Motor neuron (in vitro differentiated cells): ENCODE measurements around the gene DGKD. TPM values are rescaled to one million over a fixed set of nuclear protein-coding genes. Genes with fewer than 3 reads are reported as not detected.

Source experiments
- ATAC-seq, 8 experiments: fragments of 200-7000 bp; cut with Tn5 transposase; replicated peaks in 6 of 8; 2 replicates each; pipeline ENCODE4 v1.8.0; 2021; ENCODE audit warnings: mild to moderate bottlenecking in 8 of 8, moderate library complexity in 8 of 8
- H3K27ac ChIP-seq, 2 donors: fragments of 250-450 bp; sonication (Bioruptor Pico); 2 replicates each; pipeline ENCODE4 v1.9.0; 2021; ENCODE audit warnings: antibody characterized with exemption in 2 of 2, mild to moderate bottlenecking in 2 of 2, moderate library complexity in 1 of 2
- H3K4me1 ChIP-seq, 2 donors: fragments of 250-450 bp; sonication (Bioruptor Pico); replicated peaks in 1 of 2; 2 replicates each; pipeline ENCODE4 v1.6.1; 2021; ENCODE audit warnings: antibody characterized with exemption in 2 of 2, mild to moderate bottlenecking in 2 of 2, moderate library complexity in 1 of 2
- H3K4me3 ChIP-seq, 5 donors: fragments of 250-450 bp; sonication (Bioruptor Pico); 2 replicates each; pipeline ENCODE4 v1.9.0; 2021; ENCODE audit warnings: antibody characterized with exemption in 5 of 5, mild to moderate bottlenecking in 5 of 5, moderate library complexity in 4 of 5
- WGBS, 10 experiments: fragments of 450-650 bp; shearing (Covaris generic); methylation state at CpG; one replicate each; pipeline ENCODE4 v1.0.0; 2022; 5-methylcytosine and 5-hydroxymethylcytosine counted together
- in situ Hi-C, 9 experiments: fragments of 400-800 bp; cut with MboI; loops; one replicate each; pipeline ENCODE4 v1.15.0; 2021; ENCODE audit warnings: low sequenced_read_pairs in 9 of 9, low pct_unique_long_range_greater_than_20kb in 2 of 9; ENCODE audit not compliant: unreplicated experiment in 9 of 9
- total RNA-seq, 8 experiments: library from RNA; unstranded; fragments of 300-600 nt; gene quantifications; 2 replicates each; pipeline versions ENCODE4 v1.2.3 to v1.2.4, GENCODE V29; 2022

The DGKD gene
- total RNA-seq, 8 experiments from 2014 or later: 11.0 to 40.8 (median 22.3) TPM

DNA sequence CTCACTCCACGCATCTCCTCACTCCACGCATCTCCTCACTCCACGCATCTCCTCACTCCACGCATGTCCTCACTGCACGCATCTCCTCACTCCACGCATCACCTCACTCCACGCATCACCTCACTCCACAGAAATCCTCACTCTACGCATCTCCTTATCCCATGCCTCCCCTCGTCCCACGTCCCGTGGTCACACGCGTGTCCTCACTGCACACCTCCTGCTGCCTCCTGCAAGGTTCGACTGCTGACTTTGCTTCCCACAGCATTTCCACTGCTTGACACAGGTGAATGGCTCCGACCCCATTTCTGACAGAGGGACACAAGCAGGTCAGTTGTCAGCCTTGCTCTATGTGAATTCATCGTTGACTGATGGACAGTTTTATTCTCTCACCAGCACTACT is 109.3 kb downstream of the DGKD start:
- Histone ChIP-seq H3K4me1 (no peaks in the 10 kb centered on the region), H3K27ac (no peak overlapping the region), H3K4me3 (no peak overlapping the region)
- no peak for ATAC-seq
- in situ Hi-C loops: loop anchor here in 1 of 9 experiments (25.0 kb wide), 1 partner anchor 249 kb away; the partner anchor contains the start of genes UGT1A4 and UGT1A5
- WGBS, 10 experiments: 85 to 100% (median 100%) methylated on average over 1 to 4 of the region's 16 CpGs

DNA sequence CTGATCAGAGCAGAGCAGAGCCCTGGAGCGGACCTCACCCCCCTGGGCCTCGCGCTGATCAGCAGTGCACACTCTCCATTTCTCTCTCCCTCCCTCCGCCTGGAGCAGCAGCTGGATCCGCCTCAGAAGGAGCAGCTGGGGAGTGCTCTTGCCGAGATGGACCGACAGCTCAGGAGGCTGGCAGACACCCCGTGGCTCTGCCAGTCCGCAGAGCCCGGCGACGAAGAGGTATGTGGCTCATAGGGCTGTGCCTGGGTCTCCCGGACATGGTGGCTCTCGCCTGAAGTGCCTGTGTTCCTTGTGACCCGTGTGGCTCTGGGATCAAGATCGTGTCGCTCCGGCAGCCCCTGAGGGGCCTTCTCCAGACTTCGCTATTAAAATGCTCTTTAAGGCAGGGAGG is 109.8 kb downstream of the DGKD start:
- no peak overlapping the region for H3K27ac ChIP-seq
- WGBS, 10 experiments: 80 to 100% (median 100%) methylated on average over 1 to 10 of the region's 19 CpGs; no CpG with 5 or more reads in 5 of the 10 experiments
- no peak overlapping the region for H3K4me3 ChIP-seq
- in situ Hi-C loops: loop anchor here in 1 of 9 experiments (25.0 kb wide), 1 partner anchor 248 kb away; the partner anchor contains the start of genes UGT1A4 and UGT1A5
- no peaks in the 10 kb centered on the region for H3K4me1 ChIP-seq
- ATAC-seq: no peak

DNA sequence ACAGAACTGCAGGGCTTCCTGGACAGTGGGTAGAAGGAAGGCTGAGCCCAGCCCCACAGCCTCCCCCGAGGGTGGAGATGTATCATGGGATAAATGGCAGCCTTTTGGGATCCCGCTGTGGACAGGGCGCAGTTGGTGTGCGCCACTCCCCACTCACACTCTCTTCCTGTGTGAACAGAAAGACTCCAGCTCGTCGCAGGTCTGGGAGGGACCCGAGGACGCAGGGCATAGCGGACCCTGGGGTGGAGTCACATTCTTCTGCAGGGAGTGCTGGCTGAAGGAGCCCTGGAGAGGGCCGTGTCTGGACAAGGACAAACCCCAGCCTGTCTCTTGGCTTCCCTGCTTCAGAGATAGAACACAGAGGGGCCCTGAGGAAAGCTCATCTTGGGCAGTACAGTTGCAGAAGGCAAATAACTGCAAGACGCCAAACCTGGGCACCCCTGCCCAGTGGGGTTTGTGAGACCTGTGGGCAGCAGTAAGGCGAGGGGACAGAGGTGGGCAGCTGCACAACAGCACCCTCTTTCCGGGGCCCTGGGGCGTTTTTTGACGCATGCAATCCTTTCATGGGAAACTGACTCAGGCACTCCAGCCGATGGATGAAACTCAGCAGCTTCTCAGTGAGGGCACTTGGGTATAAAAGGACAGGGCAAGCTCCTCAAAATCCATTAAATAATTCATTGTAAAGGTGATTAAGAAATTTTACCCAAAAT is 110.4 kb downstream of the DGKD start:
- no peak for ATAC-seq
- Histone ChIP-seq H3K4me3 (no peak overlapping the region), H3K4me1 (peaks cover 0 to 6% of the 10 kb centered on the region in 2 donors), H3K27ac (no peak overlapping the region)
- in situ Hi-C loops: loop anchor here in 1 of 9 experiments (25.0 kb wide), 1 partner anchor 248 kb away; the partner anchor contains the start of genes UGT1A4 and UGT1A5
- 76 to 100% (median 90%) methylated on average over 1 to 10 of the region's 16 CpGs; no CpG with 5 or more reads in 5 of the 10 experiments for WGBS, 10 experiments

DNA sequence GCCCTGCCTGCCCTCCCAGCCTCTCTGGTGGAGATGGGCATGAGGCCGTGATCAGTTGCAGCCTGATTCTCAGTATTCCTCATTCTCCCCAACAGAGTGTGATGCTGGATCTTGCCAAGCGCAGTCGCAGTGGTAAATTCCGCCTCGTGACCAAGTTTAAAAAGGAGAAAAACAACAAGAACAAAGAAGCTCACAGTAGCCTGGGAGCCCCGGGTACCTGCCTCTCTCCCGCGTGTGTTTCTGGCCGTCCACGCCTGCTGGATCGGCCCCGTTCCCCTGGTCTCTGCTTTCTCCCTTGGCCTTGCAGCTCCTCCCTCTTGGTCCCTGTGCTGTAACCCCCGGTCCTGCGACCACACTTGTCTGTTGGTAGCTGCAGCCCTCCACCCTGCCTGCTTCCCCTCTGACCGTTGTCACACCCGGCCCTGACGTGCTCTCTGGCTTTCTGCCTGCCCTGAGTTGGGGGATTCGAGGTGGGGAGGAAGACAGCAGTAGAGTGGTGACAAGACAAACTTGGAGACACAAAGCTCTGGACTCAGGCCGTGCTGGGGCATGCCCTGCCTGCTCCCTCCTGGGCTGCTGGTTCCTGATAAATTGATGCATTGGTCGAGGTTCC is 112.8 kb downstream of the DGKD start:
- Histone ChIP-seq H3K4me1 (peaks cover 0 to 16% of the 10 kb centered on the region in 2 donors), H3K27ac (no peak overlapping the region), H3K4me3 (no peak overlapping the region)
- WGBS, 10 experiments: 76 to 100% (median 89%) methylated on average over 2 to 5 of the region's 20 CpGs; no CpG with 5 or more reads in 5 of the 10 experiments
- in situ Hi-C loops: loop anchor here in 1 of 9 experiments (25.0 kb wide), 1 partner anchor 245 kb away; the partner anchor contains the start of genes UGT1A4 and UGT1A5
- no peak for ATAC-seq

DNA sequence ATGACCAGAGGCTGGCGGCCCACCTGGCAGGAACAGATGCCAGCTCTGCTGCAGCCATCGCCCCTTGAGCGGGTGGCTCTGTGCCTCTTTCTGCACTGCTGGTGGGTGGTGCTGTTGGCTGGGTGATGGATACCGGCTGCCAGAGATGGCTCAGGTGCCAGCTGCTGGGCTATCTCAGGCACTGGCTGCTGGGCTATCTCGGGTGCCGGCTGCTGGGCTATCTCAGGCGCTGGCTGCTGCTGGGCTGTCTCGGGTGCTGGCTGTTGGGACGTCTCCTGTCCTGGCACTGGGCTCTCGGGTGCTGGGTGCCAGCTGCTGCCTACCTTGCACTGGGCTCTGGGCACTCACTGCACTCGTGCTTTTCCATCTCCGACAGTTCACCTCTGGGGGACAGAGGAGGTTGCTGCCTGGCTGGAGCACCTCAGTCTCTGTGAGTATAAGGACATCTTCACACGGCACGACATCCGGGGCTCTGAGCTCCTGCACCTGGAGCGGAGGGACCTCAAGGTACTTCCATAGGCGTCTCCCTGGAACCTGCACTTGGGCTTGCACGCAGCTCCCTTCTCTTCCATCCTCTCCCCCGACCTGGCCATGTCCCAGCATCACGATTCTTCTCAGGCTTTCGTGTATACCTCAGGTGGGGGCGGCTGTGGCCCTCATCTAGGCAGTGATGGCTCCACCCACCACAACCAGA is 113.9 kb downstream of the DGKD start:
- in situ Hi-C loops: loop anchor here in 1 of 9 experiments (25.0 kb wide), 1 partner anchor 244 kb away; the partner anchor contains the start of genes UGT1A4 and UGT1A5
- no peak overlapping the region for H3K27ac ChIP-seq
- no peak overlapping the region for H3K4me3 ChIP-seq
- no peak for ATAC-seq
- peaks cover 0 to 16% of the 10 kb centered on the region in 2 donors for H3K4me1 ChIP-seq
- WGBS, 10 experiments: 97 to 100% (median 100%) methylated on average over 1 to 5 of the region's 22 CpGs; no CpG with 5 or more reads in 6 of the 10 experiments

DNA sequence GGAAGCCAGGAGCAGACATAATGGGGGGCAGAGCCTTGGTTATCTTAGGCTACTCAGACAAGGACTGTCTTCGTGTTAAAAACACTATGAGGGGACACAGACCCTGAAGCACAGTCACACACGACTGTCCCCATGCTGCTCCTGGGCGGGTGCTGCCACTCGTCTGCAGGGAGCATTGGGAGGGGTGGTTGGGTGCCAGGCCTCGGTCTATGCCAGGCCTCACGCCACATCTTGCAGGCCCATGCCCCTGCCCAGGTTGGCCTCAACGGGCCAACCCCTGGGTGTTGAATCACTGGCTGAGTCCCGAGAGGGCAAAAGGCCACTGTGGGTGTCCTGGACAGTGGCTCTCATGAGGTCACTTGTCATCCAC is 114.4 kb downstream of the DGKD start:
- whole genome bisulfite sequencing, 10 experiments: 90 to 100% (median 100%) methylated on average over 1 to 2 of the region's 8 CpGs; no CpG with 5 or more reads in 7 of the 10 experiments

DNA sequence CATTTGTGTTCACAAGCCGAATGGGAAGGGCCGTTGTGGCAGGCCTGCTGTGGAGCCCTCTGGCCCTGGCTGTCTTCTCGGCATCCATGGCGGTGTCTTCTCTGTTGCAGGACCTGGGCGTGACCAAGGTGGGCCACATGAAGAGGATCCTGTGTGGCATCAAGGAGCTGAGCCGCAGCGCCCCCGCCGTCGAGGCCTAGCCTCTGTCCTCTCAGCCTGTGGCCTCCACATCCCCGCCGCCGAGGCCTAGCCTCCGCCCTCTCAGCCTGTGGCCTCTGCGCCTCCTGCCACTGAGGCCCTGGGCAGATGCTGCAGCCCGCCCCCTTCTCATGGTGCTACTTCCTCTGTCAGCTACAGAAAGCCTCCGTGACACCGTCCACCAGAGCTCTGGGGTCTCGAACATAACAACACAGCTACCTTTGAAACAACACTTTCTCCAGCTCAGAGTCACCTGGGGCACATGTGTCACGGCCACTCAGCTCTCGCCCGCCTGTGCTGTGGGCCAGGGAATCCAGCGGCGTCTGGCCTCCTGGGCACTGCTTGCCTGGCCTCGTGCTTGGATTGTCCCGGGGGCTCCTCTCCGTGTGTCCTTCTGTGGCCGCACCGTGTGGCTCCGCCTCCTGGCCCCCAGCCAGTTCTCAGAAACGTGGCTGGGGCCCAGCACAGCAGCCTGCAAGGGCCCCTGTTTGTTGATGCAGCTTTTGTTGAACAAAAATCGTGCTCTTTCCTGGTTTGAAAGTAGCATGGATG is 115.1 kb downstream of the DGKD start:
- H3K4me3 ChIP-seq: no peak overlapping the region
- in situ Hi-C loops: loop anchor here in 1 of 9 experiments (25.0 kb wide), 1 partner anchor 243 kb away; the partner anchor contains the start of genes UGT1A4 and UGT1A5
- peak in 5 of 8 experiments; percentile 87 to 90 (median 88) for ATAC-seq
- 35 to 100% (median 93%) methylated on average over 1 to 10 of the region's 32 CpGs; no CpG with 5 or more reads in 3 of the 10 experiments for WGBS, 10 experiments
- peaks cover 0 to 16% of the 10 kb centered on the region in 2 donors for H3K4me1 ChIP-seq
- peak overlapping the region in 1 of 2 donors; percentile 78 for H3K27ac ChIP-seq

More for the DNA sequence above, 114.4 kb downstream of the DGKD start:
- H3K4me3 ChIP-seq: no peak overlapping the region
- ATAC-seq: no peak
- H3K27ac ChIP-seq: no peak overlapping the region
- peaks cover 0 to 16% of the 10 kb centered on the region in 2 donors for H3K4me1 ChIP-seq
- in situ Hi-C loops: loop anchor here in 1 of 9 experiments (25.0 kb wide), 1 partner anchor 244 kb away; the partner anchor contains the start of genes UGT1A4 and UGT1A5

DNA sequence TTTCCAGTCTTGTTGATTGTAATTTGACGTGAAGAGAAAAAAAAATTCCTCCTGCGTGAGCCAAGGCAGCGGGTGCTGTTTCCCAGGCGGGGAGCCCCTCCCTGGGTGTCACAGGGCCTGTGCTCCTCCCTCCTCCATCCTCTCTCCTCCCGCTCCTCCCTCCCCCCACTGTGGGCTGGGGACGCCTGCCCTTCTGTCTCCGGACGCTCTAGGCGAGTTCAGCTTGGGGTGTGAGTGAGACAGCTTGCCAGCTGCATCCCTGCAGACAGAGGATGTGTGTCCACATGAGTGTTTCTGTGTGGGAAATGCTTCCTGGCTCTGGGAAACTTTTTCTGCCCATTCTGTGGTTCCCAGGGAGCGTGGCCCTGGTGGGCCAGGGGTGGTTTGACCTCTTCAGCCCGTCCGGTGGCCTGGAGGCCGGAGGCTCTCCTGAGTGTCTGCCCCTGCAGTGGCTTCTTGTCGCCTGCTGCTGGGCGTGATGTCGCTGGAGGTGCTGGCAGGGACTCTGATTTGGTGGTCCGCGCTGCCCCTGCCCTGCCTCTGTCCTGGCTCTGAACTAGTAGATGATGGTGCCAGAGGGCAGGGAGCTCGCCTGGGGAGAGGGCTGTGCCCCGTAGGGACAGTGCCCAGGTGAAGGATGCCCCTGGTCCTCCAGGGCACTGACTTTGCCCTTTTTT is 115.9 kb downstream of the DGKD start:
- peaks cover 0 to 16% of the 10 kb centered on the region in 2 donors for H3K4me1 ChIP-seq
- ATAC-seq: peak in 6 of 8 experiments; percentile 53 to 94 (median 93)
- no peak overlapping the region for H3K4me3 ChIP-seq
- H3K27ac ChIP-seq: peak overlapping the region in 1 of 2 donors; percentile 78
- in situ Hi-C loops: loop anchor here in 1 of 9 experiments (25.0 kb wide), 1 partner anchor 242 kb away; the partner anchor contains the start of genes UGT1A4 and UGT1A5
- WGBS, 10 experiments: 96 to 100% methylated on average over 2 to 4 of the region's 20 CpGs; no CpG with 5 or more reads in 8 of the 10 experiments

DNA sequence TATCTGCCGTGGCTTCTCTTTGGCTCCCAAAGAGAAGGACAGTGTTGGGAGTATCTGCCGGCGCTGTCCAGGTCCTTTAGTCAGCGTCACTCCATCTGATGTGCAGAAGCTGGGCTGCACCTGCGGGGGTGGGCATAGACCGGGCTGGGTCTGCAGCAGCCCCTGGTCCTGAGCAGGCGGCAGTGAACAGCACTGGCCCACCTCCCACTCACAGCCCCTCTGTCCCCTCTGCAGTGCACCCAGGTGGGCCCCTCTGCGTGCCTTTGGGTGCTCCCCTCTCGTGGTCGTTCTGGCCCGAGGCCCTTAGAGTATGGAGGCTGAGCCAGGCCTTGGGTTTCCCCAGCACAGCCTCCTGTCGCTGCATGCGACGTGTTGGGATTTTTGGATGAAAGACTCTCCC is 116.5 kb downstream of the DGKD start:
- peaks cover 0 to 16% of the 10 kb centered on the region in 2 donors for H3K4me1 ChIP-seq
- H3K4me3 ChIP-seq: no peak overlapping the region
- 88 to 96% (median 90%) methylated on average over 2 to 8 of the region's 14 CpGs; no CpG with 5 or more reads in 7 of the 10 experiments for WGBS, 10 experiments
- H3K27ac ChIP-seq: peak overlapping the region in 1 of 2 donors; percentile 78
- in situ Hi-C loops: loop anchor here in 1 of 9 experiments (25.0 kb wide), 1 partner anchor 241 kb away; the partner anchor contains the start of genes UGT1A4 and UGT1A5
- no peak for ATAC-seq

DNA sequence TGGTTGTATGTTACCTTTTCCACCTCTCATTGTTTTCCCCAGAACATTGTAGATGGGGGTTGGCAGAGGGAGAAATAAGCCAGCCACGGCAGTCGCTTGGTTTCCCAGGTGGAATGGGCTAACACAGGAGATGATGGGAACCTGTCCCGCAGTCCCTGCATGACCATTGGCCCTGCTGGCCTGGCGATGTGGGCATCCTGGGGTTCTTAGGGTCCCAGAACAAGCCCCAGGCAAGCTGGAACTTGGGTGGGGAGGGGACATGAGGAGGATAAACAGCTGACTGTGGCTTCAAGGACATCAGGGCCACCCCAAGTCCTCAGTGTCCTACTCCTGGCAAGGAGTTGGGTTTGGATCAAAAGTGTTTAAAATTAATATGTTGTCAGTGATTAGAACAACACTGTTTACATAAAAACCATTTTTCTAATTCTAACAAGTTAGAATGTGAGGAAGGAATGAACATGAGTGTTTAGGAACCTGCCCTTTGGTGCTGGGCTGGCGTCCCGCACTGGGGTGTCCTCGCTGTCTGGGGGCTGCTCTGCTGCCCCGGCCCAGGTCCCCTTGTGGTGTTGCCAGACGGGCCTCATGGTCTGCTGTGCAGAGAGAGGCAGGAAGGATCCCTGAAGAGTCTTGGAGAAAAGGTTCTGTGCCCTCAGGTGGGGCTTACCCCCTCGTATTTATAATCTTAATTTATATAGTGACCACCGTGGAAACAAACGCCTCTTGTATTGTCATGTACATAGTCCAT is 117.2 kb downstream of the DGKD start:
- H3K4me1 ChIP-seq: peaks cover 0 to 16% of the 10 kb centered on the region in 2 donors
- H3K27ac ChIP-seq: no peak overlapping the region
- 60 to 100% (median 96%) methylated on average over 1 to 6 of the region's 12 CpGs; no CpG with 5 or more reads in 3 of the 10 experiments for WGBS, 10 experiments
- no peak for ATAC-seq
- no peak overlapping the region for H3K4me3 ChIP-seq
- in situ Hi-C loops: loop anchor here in 1 of 9 experiments (25.0 kb wide), 1 partner anchor 241 kb away; the partner anchor contains the start of genes UGT1A4 and UGT1A5

DNA sequence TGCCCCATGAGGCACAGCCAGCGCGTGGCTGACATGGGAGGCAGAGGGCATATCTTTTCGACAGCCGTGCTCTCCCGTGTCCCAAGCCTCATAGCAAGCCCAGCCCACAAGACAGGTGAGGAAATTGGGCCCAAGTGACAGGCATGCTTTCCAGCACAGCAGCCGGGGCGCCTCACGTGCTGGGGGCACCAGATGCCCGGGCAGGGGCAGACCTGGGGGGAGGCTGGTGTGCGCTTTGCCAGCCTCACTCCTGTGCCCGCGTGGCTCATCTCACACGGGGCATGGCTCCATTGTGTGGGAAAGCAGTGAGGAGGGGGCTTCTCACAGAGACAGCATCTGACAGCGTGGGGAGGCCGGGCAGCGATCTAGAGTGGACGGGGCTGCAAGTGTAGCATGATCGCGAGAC is 119.1 kb downstream of the DGKD start:
- Histone ChIP-seq H3K27ac (no peak overlapping the region), H3K4me3 (no peak overlapping the region), H3K4me1 (peaks cover 0 to 16% of the 10 kb centered on the region in 2 donors)
- WGBS, 10 experiments: 85 to 100% (median 97%) methylated on average over 1 to 13 of the region's 19 CpGs; no CpG with 5 or more reads in 5 of the 10 experiments
- ATAC-seq: no peak
- in situ Hi-C loops: loop anchor here in 1 of 9 experiments (25.0 kb wide), 1 partner anchor 239 kb away; the partner anchor contains the start of genes UGT1A4 and UGT1A5
